ENCODE results near the gene WNT7A.
"Not testable (repeated sequence)": the region's sequence is repeated elsewhere in the genome, so short reads cannot be mapped to it uniquely, and the experiment has no call there.

- TF ChIP-seq CTCF, POLR2A, EP300, POLR2AphosphoS5 (IDR thresholded peaks at IDR 0.05): not testable (repeated sequence)
Observed at GRCh38 chr3:13856628-13857027, 23.2 kb downstream of the WNT7A start.

All from upper lobe of left lung (tissue), 4 donors.